Measurements from ENCODE around the gene RTTN. TPM values are rescaled to one million over a fixed set of nuclear protein-coding genes. Genes with fewer than 3 reads are reported as not detected.

Gene RTTN
- total RNA-seq, 1 experiment from 2014 or later: 16.2 TPM

DNA sequence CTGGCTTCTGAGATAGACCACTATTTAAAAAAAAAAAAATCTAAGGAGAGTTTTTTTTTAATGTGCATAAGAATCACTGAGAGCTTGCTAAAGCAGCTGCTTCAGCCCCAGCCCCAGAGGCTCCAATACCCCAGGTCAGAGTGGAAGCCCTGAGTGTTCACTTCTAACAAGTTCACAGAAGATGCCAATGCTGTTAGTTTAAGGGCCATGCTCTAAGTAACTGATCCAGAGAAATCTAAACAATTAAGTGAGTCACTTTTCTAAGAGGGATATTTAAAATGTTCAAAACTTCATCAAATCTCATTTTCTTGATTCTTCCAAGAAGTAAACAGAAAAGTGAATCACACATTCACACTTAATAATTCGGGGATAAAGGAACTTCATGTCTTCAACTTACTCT is 131.4 kb downstream of the RTTN start:
- DNase-seq (ENCODE audit: low read depth): no peak

DNA sequence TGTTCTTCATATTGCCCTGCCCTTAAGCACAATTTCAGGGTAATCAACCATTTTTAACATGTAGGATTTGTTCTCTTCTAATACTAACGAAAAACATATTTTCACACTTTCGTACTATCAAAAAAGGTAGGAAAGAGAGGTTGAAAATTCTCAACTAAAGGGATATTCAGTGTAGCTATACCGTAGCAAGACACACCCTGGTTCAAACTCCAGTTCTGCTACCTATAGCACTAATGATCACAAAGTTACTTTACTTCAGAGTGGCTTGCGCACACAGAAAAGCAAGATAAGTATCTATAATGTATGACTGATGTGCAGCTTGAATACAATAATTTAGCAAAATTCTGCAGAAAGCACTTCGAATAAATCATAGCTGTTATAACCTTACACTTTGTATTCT is 132.1 kb downstream of the RTTN start:
- no peak for DNase-seq (ENCODE audit: low read depth)

DNA sequence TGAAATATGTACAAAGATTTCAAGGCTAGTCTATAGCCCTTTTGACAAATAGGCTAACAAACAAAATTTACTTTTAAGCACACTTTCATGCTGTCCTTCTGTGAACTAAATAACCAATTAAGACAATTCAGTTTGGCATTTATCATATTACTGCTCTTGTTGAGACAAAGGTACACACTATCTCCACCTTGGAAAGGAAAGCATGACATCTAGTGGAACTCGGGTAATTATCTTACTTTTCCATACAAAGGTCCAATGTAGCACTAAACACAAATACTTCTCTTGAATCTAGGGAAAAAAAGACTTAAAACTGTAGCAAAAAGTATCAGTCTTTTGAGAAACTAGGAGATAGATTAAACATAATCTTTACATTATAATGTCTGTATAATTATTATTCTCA is 132.8 kb downstream of the RTTN start:
- no peak for DNase-seq (ENCODE audit: low read depth)

DNA sequence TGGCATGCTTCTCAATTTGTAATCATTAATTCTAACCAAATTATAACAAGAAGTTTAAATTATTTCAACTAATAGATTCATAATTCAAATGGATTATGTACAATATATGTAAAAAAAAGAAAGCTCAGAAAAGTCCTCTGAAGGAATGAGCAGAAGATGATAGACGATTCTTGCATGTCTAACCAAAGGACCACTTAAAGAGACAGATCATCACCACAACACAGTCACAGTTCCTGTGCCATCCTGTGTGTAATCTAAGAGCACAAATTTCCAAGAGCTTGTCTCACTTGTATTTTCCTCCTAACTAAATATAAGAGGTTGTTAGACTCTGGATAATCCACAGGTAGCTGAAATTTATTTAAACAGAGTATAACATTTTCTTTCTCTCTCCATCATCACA is 135.5 kb downstream of the RTTN start:
- no peak for DNase-seq (ENCODE audit: low read depth)

DNA sequence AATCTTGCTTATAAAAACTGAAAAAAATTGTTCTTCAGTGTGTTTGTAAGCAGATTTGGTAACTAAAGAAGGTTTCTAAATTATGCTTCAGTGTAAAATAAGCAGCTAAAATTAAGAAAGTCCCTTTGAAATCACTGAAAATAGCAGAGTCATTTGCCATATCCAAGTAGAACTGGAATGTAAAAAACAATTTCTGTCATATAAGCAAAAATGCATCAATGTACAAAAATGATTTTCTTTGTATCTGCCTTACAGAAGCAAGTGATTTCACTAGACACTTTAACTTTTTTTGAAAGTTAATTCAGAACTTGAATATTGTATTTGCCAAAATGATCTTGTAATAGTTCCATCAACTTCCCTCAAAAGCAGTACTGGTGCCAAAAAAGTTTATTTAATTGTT is 136.1 kb downstream of the RTTN start:
- no peak for DNase-seq (ENCODE audit: low read depth)

DNA sequence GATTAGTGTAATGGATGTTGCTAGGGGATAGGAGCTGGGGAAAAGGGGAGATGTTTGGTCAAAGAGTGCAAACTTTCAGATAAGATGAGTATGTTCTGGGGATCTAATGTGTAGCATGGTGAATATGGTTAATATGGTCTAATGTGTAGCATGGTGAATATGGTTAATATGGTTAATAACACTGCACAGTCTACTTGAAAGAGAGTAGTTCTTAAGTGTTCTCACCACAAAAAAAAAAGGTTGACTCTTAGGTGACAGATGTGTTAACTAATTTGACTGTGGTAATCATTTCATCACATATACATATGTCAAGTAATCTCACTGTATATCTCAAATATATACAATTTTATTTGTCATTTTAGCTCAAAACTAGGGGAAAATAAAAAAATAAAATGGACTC is 136.5 kb downstream of the RTTN start:
- no peak for DNase-seq (ENCODE audit: low read depth)

DNA sequence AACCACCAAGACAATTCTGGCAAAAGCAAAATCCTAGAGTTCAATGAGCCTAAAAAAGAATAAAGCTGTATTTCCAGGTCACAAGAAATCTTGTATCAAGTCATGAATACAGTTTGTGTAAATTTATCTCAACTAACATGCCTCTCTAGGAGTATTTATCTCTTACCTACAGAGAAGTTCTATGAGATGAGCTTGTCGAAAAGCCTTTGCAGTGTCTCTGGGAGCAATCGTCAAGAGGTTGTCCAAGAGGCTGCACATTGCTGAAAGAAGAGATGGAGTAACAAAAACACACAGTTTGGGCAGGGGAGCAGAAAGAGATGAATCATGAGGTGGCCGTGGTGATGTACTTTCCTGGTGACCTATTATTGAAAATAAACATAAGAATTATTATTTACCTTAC is 145.8 kb downstream of the RTTN start:
- DNase-seq (ENCODE audit: low read depth): no peak

DNA sequence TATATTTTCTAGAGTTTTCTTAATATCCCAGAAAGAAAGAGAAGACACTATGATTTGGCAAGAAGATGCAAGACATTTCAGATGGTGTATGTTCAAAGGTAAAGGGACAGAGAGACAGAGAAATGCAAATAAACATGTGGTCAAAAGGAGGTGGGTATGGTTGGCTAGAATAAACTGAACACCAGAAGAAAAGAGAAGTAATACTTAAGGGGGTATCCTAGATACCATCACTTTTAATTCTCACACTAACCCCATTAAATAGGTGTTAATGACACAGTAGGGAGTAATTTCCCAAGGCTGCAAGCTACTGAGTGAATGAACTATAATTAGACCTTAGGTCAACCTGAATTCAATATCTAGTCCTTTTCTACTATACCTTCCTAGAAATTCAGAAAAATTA is 146.6 kb downstream of the RTTN start:
- no peak for DNase-seq (ENCODE audit: low read depth)

DNA sequence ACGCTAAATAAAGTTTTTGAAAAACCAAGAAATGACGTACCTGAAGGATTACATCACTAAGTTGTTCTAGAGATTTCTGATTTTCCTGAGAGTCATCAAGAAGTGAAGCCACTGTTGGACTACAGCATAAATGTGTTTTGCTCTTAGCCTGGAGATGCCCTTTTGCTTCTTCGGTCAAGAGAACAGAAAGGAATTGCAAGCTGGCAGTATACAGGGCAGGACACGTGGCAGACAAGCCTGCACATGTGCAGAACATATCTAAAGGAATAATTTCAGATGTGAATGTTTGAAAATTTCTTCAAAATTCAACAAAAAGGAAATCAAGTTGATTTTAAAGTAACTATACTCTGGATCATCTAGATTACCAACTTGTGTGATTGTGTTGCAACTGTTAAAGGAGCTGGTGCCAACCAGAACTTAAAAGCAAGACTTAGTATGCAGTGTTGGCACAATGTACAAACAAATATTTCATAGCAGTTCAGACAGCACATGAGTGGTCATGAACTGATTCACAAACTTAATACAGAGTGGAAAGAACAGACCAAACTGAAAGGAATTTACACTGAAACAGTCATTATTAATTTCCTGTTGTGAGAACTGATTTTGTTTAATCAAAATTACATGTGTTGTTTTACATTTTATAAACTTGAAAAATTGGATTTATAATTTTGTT is 157.4 kb downstream of the RTTN start:
- no peak for DNase-seq (ENCODE audit: low read depth)

DNA sequence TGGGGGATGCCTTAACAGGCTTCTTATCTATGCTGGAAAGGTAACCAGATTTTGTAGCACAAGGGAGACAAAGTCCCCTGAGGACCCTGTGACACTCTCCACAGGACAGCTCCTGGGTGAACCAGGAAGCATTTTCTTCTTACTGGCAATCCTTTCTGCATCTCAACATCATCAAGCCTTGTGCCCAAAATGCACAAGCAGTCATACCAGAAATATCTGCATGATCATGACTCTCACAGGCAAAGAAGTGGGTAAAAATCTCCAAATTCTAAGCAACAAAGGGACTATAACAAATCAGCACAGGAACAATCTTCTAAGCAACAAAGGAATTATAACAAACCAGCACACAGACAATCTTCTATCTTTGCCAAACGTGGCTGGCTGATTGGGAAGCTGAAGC is 158.7 kb downstream of the RTTN start:
- DNase-seq (ENCODE audit: low read depth): no peak

DNA sequence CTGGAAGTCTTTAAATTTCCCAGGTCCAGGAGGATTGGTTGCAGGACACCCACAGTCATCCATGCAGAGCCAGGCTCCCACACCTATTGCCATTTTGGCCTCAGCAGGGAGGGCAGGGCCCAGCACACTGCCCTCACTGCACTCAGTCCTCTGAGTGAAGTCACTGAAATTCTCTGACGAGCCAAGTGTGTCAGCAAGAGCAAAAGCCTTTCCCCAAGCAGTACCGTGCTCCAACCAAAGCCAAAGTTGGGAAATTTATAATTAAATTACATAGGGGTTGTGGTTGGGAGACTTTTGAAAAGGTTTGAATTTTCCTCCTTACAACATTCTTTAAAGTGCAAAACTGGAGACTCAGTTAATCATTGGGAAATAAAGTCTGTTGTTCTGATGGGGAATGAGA is 159.3 kb downstream of the RTTN start:
- DNase-seq (ENCODE audit: low read depth): no peak

DNA sequence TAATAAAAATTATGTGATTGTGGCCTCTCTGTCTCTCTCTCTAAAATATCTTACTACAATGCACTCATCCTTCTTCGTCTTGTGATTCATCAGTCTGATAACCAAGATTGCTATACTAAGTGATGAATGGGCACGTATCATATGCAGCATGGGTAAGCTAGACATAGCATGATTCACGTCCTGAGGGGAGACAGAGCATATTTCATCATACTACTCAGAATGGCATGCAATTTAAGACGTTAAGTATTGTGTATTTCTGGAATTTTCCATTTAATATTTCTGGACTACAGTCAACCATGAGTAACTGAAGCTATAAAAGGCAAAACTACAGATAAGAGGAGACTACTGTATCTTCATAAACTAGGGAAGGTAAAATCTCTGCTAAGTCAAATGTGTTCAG is 160.9 kb downstream of the RTTN start:
- peak; percentile 86 for DNase-seq (ENCODE audit: low read depth)

DNA sequence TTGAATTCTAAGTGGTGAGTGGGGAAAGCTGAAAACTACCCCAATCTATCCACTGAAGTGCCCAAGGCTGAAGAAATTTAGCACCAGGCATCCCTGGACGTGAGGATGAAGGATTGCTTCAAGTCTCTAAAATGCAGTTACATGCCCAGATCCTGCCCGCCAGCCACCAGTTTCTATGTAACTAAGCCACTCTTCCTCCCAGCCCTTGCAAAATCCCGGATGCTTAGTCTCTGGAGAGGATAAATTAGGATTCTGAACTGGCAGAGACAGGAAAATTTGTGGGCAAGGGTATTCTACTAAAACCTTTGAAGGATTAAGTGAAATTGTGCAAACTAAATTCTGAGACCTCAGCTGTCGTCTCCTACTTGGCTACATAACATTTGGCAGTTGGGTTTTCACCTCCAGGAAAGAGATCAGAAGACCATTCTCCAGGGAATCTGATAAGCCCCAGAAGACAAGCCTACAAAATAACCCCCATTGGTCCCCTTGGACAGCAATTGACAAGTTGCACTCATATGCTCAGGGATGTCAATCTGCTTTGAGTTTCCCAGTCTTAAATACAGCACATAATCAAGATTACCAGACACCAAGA is 163.9 kb downstream of the RTTN start:
- no peak for DNase-seq (ENCODE audit: low read depth)

DNA sequence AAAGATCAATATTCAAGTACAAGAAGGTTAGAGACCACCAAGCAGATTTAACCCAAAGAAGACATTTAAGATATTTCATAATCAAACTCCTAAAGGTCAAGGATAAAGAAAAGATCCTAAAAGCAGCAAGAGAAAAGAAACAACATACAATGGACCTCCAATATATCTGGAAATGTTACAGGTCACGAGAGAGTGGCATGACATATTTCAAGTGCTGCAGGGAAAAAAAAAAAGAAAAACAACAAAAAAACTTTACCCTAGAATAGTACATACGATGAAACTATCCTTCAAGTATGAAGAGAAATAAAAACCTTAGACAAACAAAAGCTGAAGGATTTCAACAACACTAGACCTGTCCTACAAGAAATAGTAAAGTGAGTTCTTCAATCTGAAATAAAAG is 166.3 kb downstream of the RTTN start:
- DNase-seq (ENCODE audit: low read depth): no peak

DNA sequence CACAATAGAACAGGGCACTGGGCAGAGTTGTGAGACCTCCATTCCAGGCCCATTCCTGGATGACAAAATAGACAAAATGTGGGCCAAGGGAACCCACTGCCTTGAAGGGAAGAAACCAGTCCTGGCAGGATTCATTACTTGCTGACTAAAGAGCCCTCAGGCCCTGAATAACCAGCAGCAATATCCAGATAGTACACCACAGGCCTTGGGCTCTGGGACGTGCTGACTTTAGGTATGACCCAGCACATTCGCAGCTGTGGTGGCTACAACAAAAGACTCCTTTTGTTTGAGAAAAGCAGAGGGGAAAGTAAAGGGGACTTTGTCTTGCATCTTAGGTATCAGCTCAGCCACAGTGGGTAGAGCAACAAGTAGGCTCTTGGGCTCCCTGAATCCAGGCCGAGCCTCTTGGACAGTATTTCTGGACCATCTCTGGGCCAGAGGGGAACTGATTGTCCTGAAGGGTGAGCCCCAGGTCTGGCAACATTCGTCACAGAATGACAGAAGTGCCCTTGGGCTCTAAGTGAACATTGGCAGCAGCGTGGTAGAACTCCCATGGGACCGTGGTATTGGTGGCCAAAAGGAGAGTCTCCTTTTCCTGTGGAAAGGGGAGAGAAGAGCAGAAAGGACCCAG is 167.9 kb downstream of the RTTN start:
- DNase-seq (ENCODE audit: low read depth): no peak

DNA sequence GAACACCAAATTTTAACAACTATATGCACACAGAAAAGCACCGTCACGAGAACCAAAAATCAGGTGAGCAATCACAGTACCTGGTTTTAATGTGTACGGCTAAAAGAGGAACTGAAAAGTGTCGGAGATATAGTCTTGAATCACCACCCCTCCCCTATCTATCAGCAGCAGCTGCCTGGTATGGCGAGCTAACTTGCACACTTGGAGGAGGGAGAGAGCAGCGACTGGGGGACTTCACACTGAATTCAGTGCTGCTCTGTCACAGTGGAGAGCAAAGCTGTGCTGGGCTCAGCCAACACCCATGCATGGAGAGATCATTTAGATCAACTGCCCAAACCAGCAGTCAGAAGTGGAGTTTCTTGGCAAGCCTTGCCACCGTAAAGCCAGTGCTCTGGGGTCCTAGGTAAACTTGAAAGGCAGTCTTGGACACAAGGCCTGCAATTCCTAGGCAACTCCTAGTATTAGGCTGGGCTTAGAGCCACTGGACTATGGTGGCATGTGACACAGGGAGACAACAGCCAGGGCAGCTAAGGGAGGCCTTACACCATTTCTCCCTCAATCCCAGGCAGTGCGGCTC is 168.6 kb downstream of the RTTN start:
- DNase-seq (ENCODE audit: low read depth): no peak

DNA sequence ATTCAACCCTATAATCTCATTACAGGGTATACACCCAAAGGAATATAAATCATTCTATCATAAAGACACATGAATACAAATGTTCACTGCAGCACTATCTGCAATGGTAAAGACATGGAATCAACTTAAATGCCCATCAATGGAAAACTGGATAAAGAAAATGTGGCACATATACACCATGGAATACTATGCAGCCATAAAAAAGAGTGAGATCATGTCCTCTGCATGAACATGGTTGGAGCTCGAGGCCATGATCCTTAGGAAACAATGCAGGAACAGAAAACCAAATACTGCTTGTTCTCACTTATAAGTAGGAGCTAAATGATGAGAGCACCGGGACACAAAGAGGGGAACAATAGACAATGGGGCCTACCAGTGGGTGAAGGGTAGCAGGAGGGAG is 169.3 kb downstream of the RTTN start:
- DNase-seq (ENCODE audit: low read depth): no peak

DNA sequence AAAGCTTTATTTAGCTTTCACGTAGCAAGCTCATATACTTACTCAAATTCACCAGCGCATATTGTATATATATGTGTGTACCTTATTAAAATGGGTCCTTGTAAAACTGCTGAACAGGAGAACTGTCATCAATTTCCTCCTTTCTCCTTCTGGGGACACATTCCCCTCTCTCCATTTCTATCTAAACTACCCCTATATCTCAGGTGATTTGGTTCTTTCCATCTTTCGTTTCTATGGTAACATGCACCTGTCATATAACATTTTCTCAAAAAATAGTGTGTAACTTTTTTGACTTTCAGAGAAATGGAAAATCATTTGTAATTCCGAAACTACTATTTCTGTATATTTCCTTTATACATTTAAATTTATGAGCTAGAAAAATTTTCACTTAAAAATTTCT is 174.3 kb downstream of the RTTN start:
- DNase-seq (ENCODE audit: low read depth): no peak

DNA sequence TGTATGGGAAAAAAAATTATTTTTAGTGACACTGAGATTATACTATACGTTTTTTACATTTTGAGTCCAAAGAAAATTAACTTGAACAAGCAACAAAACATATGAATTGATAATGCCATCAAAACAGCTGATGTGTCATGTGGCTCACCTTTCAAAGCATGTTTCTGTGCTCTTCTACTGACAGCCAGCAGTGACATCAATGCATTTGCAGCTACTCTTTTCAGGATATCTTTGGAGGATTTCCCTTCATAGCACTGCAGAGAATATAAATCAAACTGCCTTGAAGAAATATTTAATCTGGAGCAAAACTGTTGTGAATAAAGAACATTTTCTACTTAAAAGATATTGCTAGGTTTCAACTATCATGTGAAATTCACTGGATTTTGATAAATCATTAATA is 174.8 kb downstream of the RTTN start:
- no peak for DNase-seq (ENCODE audit: low read depth)

DNA sequence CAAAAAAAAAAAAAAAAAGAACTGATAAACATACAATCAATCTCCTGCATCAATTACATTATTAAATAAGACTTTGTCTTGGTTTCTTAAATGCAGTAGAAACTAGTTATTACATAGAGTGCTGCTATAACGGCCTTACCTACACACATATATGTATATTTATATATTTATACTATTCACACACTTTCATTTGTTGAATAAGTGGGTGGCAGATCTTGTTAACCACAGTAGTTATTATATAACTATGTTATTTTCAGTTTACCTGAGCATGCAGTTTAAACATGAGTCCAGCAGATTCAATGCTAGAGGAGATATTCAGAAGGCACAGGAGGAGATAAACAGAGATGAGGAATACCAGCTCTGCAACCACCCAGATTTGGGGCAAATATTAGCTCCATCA is 176.3 kb downstream of the RTTN start:
- no peak for DNase-seq (ENCODE audit: low read depth)

DNA sequence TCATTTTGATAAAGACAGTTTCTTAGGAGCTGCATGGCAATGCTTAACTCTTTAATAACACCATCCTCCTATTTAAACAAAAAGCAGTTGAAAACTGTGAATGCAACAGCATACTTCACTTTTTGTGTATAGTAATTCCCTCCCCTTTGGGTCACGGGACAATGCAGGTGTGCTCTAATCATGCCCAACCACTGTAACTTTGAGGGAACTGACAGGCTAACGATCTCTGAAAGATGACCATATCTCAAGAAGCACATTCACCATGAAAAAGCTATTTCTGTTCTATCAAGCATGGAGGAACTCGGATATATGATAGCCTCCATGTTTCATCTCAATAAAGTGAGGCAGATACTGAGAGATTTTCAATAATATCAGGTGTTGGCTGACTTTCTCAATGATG is 176.8 kb downstream of the RTTN start:
- no peak for DNase-seq (ENCODE audit: low read depth)

DNA sequence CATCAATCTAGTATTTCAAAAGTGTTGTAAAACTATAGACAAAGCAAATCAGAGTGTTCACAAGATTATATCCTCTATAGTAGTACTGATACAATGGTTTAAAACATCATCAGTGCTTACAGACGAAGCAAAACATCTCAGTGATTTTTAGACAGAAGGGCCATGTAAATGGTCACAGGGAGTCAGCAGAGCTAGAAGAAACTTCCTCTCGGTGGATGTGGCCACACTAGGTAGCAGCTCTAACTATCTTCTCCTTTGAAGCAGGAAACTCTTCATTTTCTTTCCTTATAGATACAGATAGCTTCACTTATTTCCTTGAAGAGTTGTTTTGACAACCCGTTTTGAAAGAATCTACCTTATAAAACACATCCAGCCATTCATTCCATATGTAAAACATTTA is 177.4 kb downstream of the RTTN start:
- no peak for DNase-seq (ENCODE audit: low read depth)

DNA sequence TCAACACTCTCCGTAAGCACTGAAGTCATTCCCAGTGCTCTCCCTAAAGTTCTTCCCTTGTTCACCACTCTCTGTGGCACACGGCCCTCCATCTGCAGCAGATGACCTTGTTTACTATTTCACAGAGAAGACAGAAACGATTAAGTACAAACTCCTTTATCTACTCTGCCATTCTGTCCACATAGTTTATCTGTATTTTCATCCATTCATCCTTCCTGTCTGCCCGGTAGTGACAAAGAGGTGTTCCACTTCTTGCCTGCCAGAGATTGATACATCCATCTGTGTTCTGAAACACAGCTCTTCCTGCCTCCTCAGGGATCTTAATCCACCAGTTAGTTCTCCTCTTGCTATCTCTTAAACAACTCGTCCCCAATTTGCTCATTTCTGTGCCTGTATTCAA is 179.9 kb downstream of the RTTN start:
- DNase-seq (ENCODE audit: low read depth): no peak
